Right ventricle myocardium inferior (tissue), 1 donor: ENCODE measurements around the gene LARGE1. TPM values are rescaled to one million over a fixed set of nuclear protein-coding genes. Genes with fewer than 3 reads are reported as not detected.

Source experiments
- ATAC-seq: fragments of 200-7000 bp; cut with Tn5 transposase; one replicate; pipeline ENCODE4 v1.9.1; 2020; ENCODE audit warnings: mild to moderate bottlenecking, moderate library complexity
- DNase-seq: peaks from one replicate; pipeline ENCODE4 v3.0.0; 2021; ENCODE audit errors: missing footprints
- intact Hi-C: fragments of 100-400 bp; cut with DNase I; formaldehyde crosslinking; loops from one replicate; pipeline ENCODE4 v1.11.0; 2022
- total RNA-seq: library from RNA; stranded (reverse); fragmentation: NEBNext Ultra II Directional; extraction: Animal tissue kit (Norgen Biotek cat#: 25700); gene quantifications from one replicate; pipeline ENCODE4 v1.2.1, GENCODE V29; 2021
- donor health status: DM: no; HTN: yes; CAD: no; lungs with severe emphysema.

LARGE1 gene
- total RNA-seq, 1 donor from 2014 or later: 152 TPM

GRCh38 chr22:33519071-33519973 is 401.0 kb downstream of the LARGE1 start:
- intact Hi-C loops: loop anchor here (1.0 to 5.0 kb wide), 5 partner anchors 60 to 588 kb away; partner anchors contain the start of gene LARGE1
- ATAC-seq: peak; percentile 65
- DNase-seq: no peak

GRCh38 chr22:33518405-33518804 is 401.9 kb downstream of the LARGE1 start:
- DNase-seq (no peak), ATAC-seq (no peak)
- intact Hi-C loops: loop anchor here (2.0 to 5.0 kb wide), 4 partner anchors 139 to 589 kb away; partner anchors contain the start of gene LARGE1

- no peak for DNase-seq
- intact Hi-C loops: loop anchor here (5.0 kb wide), 3 partner anchors 142 to 592 kb away; no protein-coding TSS in a partner anchor
- no peak for ATAC-seq
Measured at GRCh38 chr22:33515795-33516194, 404.5 kb downstream of the LARGE1 start.

- DNase-seq: no peak
- peak; percentile 30 for ATAC-seq
- intact Hi-C loops: no loop called here
Measured at GRCh38 chr22:33513388-33514338, 406.6 kb downstream of the LARGE1 start.

GRCh38 chr22:33512908-33513307 is 407.4 kb downstream of the LARGE1 start:
- DNase-seq: no peak
- no peak for ATAC-seq
- intact Hi-C loops: no loop called here

- intact Hi-C loops: no loop called here
Measured at GRCh38 chr22:33510429-33510904, 409.8 kb downstream of the LARGE1 start.

GRCh38 chr22:33504941-33505625 is 415.2 kb downstream of the LARGE1 start:
- DNase-seq (no peak), ATAC-seq (no peak)
- intact Hi-C loops: no loop called here

More at GRCh38 chr22:33510429-33510904, 409.8 kb downstream of the LARGE1 start:
- no peak for ATAC-seq
- no peak for DNase-seq

- DNase-seq (no peak), ATAC-seq (no peak)
- intact Hi-C loops: no loop called here
Measured at GRCh38 chr22:33496112-33496511, 424.2 kb downstream of the LARGE1 start.

- intact Hi-C loops: no loop called here
- ATAC-seq: no peak
Measured at GRCh38 chr22:33493476-33494205, 426.6 kb downstream of the LARGE1 start.

GRCh38 chr22:33492210-33492651 is 428.0 kb downstream of the LARGE1 start:
- DNase-seq: no peak
- peak; percentile 40 for ATAC-seq
- intact Hi-C loops: no loop called here

More at GRCh38 chr22:33493476-33494205, 426.6 kb downstream of the LARGE1 start:
- no peak for DNase-seq

GRCh38 chr22:33487041-33487716 is 433.1 kb downstream of the LARGE1 start:
- intact Hi-C loops: no loop called here

GRCh38 chr22:33481550-33481949 is 438.7 kb downstream of the LARGE1 start:
- no peak for DNase-seq
- intact Hi-C loops: no loop called here
- no peak for ATAC-seq

More at GRCh38 chr22:33487041-33487716, 433.1 kb downstream of the LARGE1 start:
- no peak for ATAC-seq
- DNase-seq: no peak

GRCh38 chr22:33477120-33478111 is 442.9 kb downstream of the LARGE1 start:
- DNase-seq: no peak
- no peak for ATAC-seq
- intact Hi-C loops: no loop called here

GRCh38 chr22:33476716-33477115 is 443.6 kb downstream of the LARGE1 start:
- intact Hi-C loops: no loop called here
- ATAC-seq (no peak), DNase-seq (no peak)

GRCh38 chr22:33476206-33476605 is 444.1 kb downstream of the LARGE1 start:
- intact Hi-C loops: no loop called here
- ATAC-seq (no peak), DNase-seq (no peak)

- DNase-seq: no peak
- intact Hi-C loops: no loop called here
- ATAC-seq: no peak
Measured at GRCh38 chr22:33474587-33474986, 445.7 kb downstream of the LARGE1 start.
